ENCODE data around the gene MBNL1. TPM values are rescaled to one million over a fixed set of nuclear protein-coding genes. Genes with fewer than 3 reads are reported as not detected.

Gene MBNL1
- total RNA-seq, 2 experiments from 2014 or later: 385 to 392 TPM

- H3K27ac Mint-ChIP-seq: peak overlapping the region; percentile 92
- no peaks in the 10 kb centered on the region for H3K9me3 Mint-ChIP-seq
- H3K36me3 Mint-ChIP-seq: peaks cover 5% of the 10 kb centered on the region
- H3K27me3 Mint-ChIP-seq: no peaks in the 10 kb centered on the region
- H3K4me1 Mint-ChIP-seq: peaks cover 47% of the 10 kb centered on the region
- peak overlapping the region; percentile 93 for H3K4me3 Mint-ChIP-seq
- DNase-seq: no peak
These were observed 25.4 kb upstream of the MBNL1 start for GRCh38 chr3:152243301-152243711.

GRCh38 chr3:152243721-152244516, 24.8 kb upstream of the MBNL1 start:
- Mint-ChIP-seq H3K4me1 (peaks cover 45% of the 10 kb centered on the region), H3K9me3 (no peaks in the 10 kb centered on the region), H3K27ac (peak overlapping the region; percentile 92), H3K36me3 (peaks cover 5% of the 10 kb centered on the region), H3K4me3 (peak overlapping the region; percentile 93), H3K27me3 (no peaks in the 10 kb centered on the region)
- peak; percentile 31 for DNase-seq

- Mint-ChIP-seq H3K4me3 (peak overlapping the region; percentile 93), H3K36me3 (peaks cover 5% of the 10 kb centered on the region), H3K27me3 (no peaks in the 10 kb centered on the region), H3K27ac (peak overlapping the region; percentile 92), H3K4me1 (peaks cover 45% of the 10 kb centered on the region), H3K9me3 (no peaks in the 10 kb centered on the region)
- DNase-seq: no peak
These were observed 24.2 kb upstream of the MBNL1 start for GRCh38 chr3:152244517-152244888.

- Mint-ChIP-seq H3K9me3 (no peaks in the 10 kb centered on the region), H3K36me3 (peaks cover 5% of the 10 kb centered on the region), H3K27me3 (no peaks in the 10 kb centered on the region)
These were observed 23.1 kb upstream of the MBNL1 start for GRCh38 chr3:152245498-152246170.

GRCh38 chr3:152251916-152252315, 16.8 kb upstream of the MBNL1 start:
- Mint-ChIP-seq H3K4me1 (peaks cover 53% of the 10 kb centered on the region), H3K27ac (peak overlapping the region; percentile 77), H3K36me3 (peaks cover 17% of the 10 kb centered on the region), H3K4me3 (no peak overlapping the region), H3K27me3 (no peaks in the 10 kb centered on the region), H3K9me3 (peaks cover 7% of the 10 kb centered on the region)
- no peak for DNase-seq

More at GRCh38 chr3:152245498-152246170, 23.1 kb upstream of the MBNL1 start:
- Mint-ChIP-seq H3K4me3 (peak overlapping the region; percentile 83), H3K4me1 (peaks cover 36% of the 10 kb centered on the region), H3K27ac (peak overlapping the region; percentile 90)
- DNase-seq: no peak

- Mint-ChIP-seq H3K4me1 (peaks cover 62% of the 10 kb centered on the region), H3K9me3 (peaks cover 7% of the 10 kb centered on the region), H3K27ac (peak overlapping the region; percentile 77), H3K4me3 (peak overlapping the region; percentile 9), H3K36me3 (peaks cover 17% of the 10 kb centered on the region), H3K27me3 (no peaks in the 10 kb centered on the region)
- no peak for DNase-seq
These were observed 16.0 kb upstream of the MBNL1 start for GRCh38 chr3:152252755-152253154.

- H3K27ac Mint-ChIP-seq: peak overlapping the region; percentile 75
- no peak overlapping the region for H3K4me3 Mint-ChIP-seq
These were observed 15.2 kb upstream of the MBNL1 start for GRCh38 chr3:152253514-152253913.

GRCh38 chr3:152254041-152254440, 14.7 kb upstream of the MBNL1 start:
- no peaks in the 10 kb centered on the region for H3K27me3 Mint-ChIP-seq
- peaks cover 17% of the 10 kb centered on the region for H3K36me3 Mint-ChIP-seq
- peaks cover 72% of the 10 kb centered on the region for H3K4me1 Mint-ChIP-seq
- H3K4me3 Mint-ChIP-seq: peak overlapping the region; percentile 50
- DNase-seq: no peak
- H3K9me3 Mint-ChIP-seq: peaks cover 7% of the 10 kb centered on the region
- H3K27ac Mint-ChIP-seq: peak overlapping the region; percentile 75

More at GRCh38 chr3:152253514-152253913, 15.2 kb upstream of the MBNL1 start:
- peaks cover 7% of the 10 kb centered on the region for H3K9me3 Mint-ChIP-seq
- H3K27me3 Mint-ChIP-seq: no peaks in the 10 kb centered on the region
- peaks cover 17% of the 10 kb centered on the region for H3K36me3 Mint-ChIP-seq
- no peak for DNase-seq
- H3K4me1 Mint-ChIP-seq: peaks cover 66% of the 10 kb centered on the region

GRCh38 chr3:152255290-152255689, 13.4 kb upstream of the MBNL1 start:
- no peak for DNase-seq
- Mint-ChIP-seq H3K4me1 (peaks cover 80% of the 10 kb centered on the region), H3K36me3 (peaks cover 19% of the 10 kb centered on the region), H3K27me3 (no peaks in the 10 kb centered on the region), H3K4me3 (peak overlapping the region; percentile 42), H3K27ac (peak overlapping the region; percentile 95), H3K9me3 (peaks cover 7% of the 10 kb centered on the region)

- Mint-ChIP-seq H3K9me3 (peaks cover 4% of the 10 kb centered on the region), H3K27ac (peak overlapping the region; percentile 95), H3K4me3 (peak overlapping the region; percentile 56), H3K27me3 (no peaks in the 10 kb centered on the region), H3K4me1 (peaks cover 89% of the 10 kb centered on the region), H3K36me3 (peaks cover 21% of the 10 kb centered on the region)
- DNase-seq: no peak
These were observed 11.7 kb upstream of the MBNL1 start for GRCh38 chr3:152256851-152257562.

GRCh38 chr3:152257563-152258035, 11.1 kb upstream of the MBNL1 start:
- peak overlapping the region; percentile 56 for H3K4me3 Mint-ChIP-seq
- H3K4me1 Mint-ChIP-seq: peaks cover 86% of the 10 kb centered on the region
- H3K27ac Mint-ChIP-seq: peak overlapping the region; percentile 95
- DNase-seq: no peak
- peaks cover 24% of the 10 kb centered on the region for H3K36me3 Mint-ChIP-seq
- H3K9me3 Mint-ChIP-seq: peaks cover 4% of the 10 kb centered on the region
- no peaks in the 10 kb centered on the region for H3K27me3 Mint-ChIP-seq

GRCh38 chr3:152258448-152259393, 10.0 kb upstream of the MBNL1 start:
- Mint-ChIP-seq H3K27me3 (no peaks in the 10 kb centered on the region), H3K9me3 (no peaks in the 10 kb centered on the region), H3K4me3 (peak overlapping the region; percentile 72), H3K4me1 (peaks cover 80% of the 10 kb centered on the region), H3K27ac (peak overlapping the region; percentile 95), H3K36me3 (peaks cover 23% of the 10 kb centered on the region)
- peak; percentile 74 for DNase-seq

GRCh38 chr3:152259468-152259867, 9.3 kb upstream of the MBNL1 start:
- H3K4me1 Mint-ChIP-seq: peaks cover 79% of the 10 kb centered on the region
- H3K27me3 Mint-ChIP-seq: no peaks in the 10 kb centered on the region
- peak overlapping the region; percentile 83 for H3K27ac Mint-ChIP-seq
- H3K4me3 Mint-ChIP-seq: peak overlapping the region; percentile 60
- H3K36me3 Mint-ChIP-seq: peaks cover 22% of the 10 kb centered on the region
- H3K9me3 Mint-ChIP-seq: no peaks in the 10 kb centered on the region
- no peak for DNase-seq

GRCh38 chr3:152260026-152260425, 8.7 kb upstream of the MBNL1 start:
- Mint-ChIP-seq H3K4me1 (peaks cover 77% of the 10 kb centered on the region), H3K36me3 (peaks cover 22% of the 10 kb centered on the region), H3K9me3 (no peaks in the 10 kb centered on the region), H3K27ac (peak overlapping the region; percentile 81), H3K4me3 (no peak overlapping the region), H3K27me3 (no peaks in the 10 kb centered on the region)
- DNase-seq: no peak

Data from activated naive CD8-positive, alpha-beta T cell treated with anti-CD3 and anti-CD28 coated beads for 36 hours (primary cell).